Measurements from ENCODE around the gene STRA8. TPM values are rescaled to one million over a fixed set of nuclear protein-coding genes. Genes with fewer than 3 reads are reported as not detected.

The STRA8 gene, protein sequence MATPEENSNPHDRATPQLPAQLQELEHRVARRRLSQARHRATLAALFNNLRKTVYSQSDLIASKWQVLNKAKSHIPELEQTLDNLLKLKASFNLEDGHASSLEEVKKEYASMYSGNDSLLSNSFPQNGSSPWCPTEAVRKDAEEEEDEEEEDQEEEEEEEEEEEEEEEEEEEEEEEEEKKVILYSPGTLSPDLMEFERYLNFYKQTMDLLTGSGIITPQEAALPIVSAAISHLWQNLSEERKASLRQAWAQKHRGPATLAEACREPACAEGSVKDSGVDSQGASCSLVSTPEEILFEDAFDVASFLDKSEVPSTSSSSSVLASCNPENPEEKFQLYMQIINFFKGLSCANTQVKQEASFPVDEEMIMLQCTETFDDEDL
- not detected in 2 replicates for total RNA-seq

DNA sequence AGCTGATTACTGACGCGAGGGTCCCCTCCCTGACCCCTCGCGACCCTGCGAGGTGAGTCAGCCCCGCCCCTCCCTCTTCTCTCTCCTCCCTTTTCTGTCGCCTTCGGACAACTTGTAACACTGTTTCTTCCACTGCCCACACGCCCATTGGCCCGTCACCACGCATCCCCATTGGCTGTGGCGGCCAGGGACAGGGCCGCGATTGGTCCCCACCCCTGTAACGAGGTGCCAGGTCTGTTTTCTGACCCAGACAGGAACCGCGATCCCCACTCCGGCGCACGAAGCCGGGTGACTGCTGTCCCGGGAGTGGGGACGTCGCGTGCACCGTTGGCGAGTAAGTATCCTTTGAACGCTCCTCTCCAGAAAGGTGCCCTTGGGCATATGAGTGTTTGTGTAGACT, at the start of gene STRA8:
Gene STRA8 (plus strand): TSS at position 269 of the 400 bp plus-strand sequence. CDS start 6,687 bp downstream, outside the sequence.
- no peak for DNase-seq (ENCODE audit: low read depth, low spot score)

DNA sequence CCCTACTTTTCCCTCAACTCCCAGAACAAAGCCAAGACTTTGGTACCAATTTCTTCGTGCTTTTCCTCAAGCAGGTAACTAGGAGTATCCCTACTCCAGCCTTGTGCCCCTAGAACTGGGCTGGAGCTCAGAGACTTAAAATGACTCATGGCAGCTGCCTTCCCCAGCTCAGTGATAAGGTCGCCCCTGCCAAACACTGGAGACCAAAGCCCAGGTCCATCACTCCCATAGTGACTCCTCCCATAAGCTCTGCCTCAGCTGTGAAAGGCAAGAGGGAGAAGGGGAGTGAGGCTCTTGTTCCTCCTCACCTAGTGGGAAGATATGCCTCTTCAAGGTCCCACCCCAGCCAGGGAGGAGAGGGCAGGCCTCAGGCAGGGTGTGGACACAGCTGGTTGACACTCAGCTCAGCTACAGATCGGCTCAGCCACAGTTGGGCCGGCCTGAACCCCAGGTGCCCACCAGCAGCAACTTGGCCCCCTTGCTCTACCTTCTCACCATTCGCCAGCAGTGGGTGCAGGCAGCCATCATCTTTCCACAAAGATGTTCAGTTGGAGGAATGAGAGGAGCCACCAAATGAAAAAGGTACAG, 49.3 kb upstream of the STRA8 start:
- no peak for DNase-seq (ENCODE audit: low read depth, low spot score)

DNA sequence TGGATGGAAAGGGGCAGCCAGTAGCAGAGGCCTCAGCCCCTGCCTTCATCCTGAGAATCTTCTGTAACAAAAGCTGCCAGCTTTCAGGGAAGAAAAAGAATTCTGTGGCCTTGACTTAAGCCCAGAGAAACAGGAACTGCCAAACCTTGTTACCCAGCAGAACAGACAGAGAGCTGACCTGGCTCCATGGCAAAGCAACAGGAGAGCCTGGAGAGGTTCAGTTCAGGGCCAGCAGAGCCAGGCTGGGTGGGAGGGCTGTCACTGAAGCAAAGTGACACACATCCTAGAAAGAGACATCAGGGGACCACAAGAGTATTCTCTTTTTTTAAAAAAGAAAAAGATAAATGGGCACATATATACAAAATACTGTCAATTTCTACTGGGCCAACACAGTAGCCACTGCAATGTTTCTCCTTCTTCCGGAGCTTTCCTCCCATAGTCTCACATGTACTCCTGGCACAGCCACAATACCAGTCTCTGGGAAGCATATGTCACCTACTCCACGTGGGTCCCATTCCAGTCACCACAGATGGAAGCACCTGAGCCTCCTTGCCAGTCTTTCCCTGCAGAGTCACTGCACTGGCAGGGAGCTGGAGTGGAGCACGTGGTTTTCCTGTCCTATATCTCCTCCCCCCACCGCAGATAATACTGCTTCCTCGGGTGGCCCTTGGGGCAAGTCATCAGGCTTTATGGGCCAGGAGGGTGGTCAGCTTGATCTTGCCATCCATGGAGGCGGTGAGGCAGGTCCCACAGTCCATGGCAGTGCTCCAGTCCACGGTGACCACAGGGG, 48.0 kb upstream of the STRA8 start:
- no peak for DNase-seq (ENCODE audit: low read depth, low spot score)

DNA sequence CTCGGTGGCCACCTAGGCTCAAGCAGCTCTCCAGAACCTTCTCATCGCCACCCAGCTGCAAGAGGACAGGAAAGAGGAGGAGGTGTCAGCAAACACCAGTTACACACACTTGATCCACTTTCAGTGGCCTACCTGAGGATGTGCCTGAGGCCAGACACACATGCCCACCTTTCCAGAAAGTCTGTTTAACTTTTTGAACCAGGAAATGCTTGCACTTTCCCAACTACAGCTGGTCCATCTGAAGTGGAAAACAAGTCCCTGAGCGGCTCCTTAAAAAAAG, 47.4 kb upstream of the STRA8 start:
- no peak for DNase-seq (ENCODE audit: low read depth, low spot score)

DNA sequence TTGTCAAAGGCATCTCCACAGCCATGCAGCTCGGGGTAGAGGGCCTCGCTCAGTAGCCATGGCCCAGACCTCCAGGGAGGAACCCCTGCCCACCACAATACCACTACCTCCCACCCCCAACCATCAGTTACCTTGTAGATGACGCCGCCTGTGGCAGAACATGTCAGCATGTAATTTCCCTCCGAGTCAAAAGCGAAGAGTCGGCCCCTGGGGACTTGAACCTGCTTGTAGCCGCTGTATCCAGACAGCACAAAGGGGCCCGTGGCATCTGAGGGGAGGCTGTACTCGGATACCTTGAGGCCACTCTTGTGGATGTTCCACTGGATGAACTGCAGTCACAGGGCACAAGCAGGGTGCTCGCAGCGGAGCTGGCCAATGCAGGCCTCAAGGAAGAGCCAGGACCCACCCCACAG, 46.8 kb upstream of the STRA8 start:
- DNase-seq (ENCODE audit: low read depth, low spot score), result no peak

DNA sequence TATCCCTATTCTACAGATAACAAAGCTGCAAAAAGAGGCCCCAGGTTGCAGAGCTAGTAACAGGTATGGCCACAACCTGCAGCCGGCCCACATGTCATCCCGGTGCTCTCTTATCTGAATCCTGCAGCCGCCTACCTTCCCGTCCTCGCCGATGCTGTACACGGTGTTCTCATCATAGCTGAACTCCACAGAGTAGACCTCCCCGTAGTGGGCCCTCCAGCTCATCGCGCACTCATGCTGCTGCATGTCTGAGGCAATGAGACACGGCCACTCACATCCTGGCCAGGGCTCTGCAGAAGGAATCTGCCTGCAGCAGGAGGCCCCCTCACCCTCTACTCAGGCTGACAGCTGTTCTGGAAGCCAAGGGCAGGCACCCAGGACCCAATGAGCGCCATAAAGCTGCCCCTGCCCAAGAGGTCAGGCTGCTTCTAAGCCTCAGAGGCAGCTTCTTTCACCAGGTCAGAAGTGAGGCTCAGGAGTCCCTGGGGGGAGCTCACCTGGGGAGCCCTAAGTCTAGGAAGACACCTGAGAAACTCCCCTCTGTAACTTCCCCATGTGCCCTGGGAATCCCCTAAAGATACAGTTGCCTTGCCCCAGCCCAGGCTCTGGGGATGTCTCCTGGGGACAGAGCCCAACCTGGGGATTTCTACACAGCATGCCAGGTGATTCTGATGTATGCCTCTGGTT, 45.2 kb upstream of the STRA8 start:
- DNase-seq (ENCODE audit: low read depth, low spot score), result no peak

DNA sequence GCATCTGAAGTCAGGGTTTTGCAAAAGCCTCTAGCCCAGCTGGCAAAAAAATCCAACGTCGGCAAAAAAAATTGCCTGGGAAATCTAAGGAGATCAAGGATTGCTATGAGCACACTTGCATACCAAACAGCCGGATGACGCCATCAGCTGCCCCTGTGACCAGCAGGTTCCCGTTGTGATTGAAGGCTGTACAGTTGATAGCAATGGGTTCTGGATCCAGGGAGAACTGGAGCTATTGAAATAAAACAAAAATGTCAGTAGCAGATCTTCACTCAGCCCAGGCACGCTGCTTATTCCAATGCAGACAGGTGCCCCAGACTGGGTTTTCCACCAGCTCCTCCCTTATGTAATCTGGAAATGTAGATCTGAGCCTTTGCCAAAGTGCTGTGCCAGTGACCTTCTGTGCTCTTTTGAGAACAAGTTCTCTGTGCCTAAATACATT, 44.4 kb upstream of the STRA8 start:
- DNase-seq (ENCODE audit: low read depth, low spot score), result no peak

DNA sequence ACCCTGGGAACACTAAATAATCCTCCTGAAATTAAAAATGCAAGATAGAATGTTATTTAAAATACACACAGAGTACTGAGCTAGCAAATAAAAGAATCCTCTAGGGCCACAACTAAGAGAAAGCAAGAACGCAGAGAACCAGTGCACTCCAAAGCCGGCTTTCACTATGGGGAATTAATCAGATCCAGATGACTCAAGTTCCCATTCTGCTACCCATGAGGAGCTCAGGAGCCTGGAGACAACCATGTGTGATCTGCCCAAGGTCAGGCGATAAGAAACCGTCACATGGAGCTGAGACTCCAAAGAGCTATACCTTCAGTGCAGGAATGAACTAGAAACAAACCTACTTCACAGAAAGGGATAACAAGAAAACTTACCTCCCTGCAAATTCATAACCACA, 43.7 kb upstream of the STRA8 start:
- DNase-seq (ENCODE audit: low read depth, low spot score), result no peak

DNA sequence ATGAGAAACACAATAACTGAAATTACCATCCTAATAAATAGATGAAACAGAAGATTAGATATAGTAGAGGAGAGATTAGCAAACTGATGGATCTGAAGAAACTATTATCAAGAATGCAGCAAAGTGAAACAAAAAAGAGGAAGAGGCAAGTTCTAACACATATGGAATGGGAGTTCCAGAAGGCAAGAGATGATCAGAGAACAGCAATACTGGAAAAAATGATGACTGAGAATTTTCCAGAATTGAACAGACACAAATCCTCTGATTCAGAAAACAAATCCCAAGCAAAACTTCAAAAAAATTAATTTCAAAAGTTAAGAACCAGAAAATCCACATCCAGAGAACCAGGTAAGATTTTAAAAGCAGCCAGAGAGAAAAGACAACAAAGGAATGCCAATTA, 42.9 kb upstream of the STRA8 start:
- DNase-seq (ENCODE audit: low read depth, low spot score), result no peak

DNA sequence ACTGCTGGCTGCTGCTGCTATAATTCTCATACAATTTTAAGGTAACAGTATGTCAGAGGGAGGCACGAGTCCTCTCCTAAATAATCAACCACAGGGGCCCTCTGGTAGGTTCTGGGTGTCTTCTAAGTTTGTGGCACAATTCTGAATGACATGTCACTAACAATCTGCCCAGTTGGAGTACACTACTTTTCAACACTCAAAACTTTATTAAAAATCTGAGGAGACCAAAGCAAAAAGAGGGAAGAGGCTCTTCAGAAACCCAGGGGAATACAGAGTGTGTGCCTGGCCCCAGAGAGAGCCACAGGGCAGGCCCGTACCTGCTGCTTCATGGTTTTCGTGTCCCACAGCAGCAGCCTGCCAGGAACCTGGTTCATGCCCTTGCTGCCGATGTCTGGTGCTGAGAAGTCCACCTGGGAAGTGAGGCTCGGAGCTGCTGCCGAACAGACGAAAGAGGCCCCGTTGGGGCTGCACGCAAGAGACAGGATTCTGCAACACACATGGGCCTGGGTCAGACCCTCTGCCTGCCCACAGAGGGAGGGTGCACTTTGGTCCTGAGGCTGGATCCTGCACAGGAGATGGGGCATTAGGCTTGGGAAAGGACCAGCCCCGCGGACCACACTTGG, 40.6 kb upstream of the STRA8 start:
- DNase-seq (ENCODE audit: low read depth, low spot score), result no peak

DNA sequence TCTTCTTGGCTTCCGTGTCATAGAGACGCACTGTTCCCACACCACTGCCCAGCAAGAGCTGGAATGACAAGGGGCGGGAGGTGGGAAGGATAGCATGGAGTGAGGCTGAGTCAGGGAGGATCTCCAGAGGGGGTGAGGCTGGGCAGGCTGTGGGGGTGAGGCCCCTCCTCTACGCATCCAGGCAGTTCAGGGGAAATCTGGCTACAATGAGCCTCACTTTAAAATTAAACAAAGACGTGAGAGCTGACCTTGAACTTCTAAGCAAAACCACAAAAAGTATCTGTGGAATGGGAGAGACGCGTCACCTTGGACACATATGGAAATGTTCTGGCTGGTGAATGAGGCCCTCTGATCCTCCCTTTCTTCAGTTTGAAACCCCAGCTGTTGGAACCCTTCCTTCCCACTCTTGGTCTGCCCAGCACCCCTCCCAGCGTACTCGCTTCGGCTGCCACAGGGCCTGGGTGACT, 40.0 kb upstream of the STRA8 start:
- DNase-seq (ENCODE audit: low read depth, low spot score), result no peak

DNA sequence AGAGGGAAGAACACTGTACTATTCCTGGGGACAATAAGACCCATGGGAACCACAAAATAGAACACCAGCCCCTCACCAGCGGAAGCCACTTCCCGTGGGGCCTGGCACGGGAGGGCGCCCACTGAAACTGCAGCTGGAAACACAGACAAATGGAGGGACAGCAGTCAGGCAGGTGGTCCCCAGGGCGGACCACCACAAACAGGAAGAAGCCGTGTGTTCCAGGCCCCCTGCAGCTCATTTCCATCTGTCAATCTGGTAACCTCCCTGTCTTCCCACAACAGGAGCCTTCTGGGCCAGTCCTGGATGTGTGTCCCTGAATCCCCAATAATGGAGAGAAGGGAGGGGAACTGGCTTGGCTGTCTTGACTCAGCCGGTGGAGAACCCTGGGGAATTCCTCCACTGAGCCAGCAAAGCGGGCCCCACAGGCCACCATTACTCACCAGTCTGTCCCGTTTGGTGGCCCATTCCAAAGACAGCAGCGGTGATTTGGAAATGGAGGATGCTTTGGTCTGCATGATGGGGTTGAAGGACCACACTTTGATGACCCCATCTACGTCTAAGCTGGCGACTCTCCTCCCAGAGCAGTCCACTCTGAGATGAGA, 39.0 kb upstream of the STRA8 start:
- no peak for DNase-seq (ENCODE audit: low read depth, low spot score)

DNA sequence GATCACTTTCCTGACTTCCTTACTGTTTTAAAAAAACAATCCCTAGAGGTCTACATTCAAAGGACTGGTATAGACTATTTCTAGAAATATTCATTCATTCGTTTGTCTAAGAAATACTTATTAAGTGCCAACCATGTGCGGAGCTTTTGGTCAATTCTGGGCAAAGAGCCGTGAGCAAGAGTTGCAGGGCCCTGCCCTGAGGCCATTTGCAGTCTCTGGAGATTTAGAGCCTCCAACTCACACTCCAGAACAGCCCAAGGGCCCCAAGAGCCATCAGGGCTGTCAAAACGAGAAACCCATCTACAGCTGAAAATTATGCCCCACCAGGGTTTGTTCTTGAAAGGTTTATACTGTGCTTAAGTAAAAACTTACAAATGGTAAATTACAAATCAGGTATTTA, 38.5 kb upstream of the STRA8 start:
- no peak for DNase-seq (ENCODE audit: low read depth, low spot score)

DNA sequence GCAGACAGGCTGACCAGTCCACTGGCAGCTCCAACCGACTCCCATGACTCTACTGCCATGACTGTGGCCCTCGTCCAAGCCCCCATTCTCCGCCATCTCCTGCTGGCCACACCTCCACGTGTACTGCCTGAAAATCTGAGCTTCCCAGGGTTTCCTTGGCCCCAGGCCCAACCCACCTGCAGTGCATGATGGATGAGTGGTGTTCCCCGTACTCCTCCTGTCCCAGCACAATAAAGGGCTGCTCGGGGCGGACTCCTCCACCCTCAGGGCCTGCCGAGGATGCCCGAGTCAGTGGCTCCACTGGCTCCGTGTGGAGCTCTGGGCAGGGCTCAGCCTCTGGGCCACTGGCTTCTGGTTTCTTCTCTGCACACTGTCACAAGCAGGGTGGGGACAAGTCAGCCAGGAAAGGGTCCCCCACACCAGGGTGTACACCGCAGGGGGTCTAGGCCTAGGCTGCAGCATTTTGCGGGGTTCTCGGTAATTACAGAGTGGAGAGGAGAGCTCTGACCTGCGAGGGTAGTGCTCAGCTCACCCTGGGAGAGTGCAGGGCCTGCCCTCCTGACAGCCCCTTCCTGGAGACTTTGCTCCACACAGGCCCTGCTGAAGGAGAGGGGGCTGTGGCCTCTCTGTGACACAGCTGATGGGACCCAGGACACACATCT, 37.5 kb upstream of the STRA8 start:
- DNase-seq (ENCODE audit: low read depth, low spot score), result no peak

DNA sequence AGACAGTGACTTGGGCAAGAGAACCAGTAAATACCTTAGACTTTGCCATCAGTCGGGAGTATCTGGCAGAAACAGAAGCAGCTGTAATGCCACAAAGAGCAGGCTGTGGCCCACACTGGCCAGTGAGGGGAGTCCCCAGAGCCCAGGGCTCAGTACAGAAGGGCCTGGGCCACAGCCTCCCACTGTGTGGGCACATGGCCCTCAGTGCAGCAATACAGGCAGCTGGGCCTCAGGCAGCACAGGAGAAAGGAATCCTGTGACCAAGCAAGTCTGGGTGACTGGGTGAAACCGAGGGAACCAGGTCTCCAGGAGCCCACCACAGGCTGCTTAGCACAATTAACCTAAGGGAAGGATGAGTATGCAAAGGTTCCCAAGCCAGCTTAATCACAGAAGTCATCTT, 36.3 kb upstream of the STRA8 start:
- no peak for DNase-seq (ENCODE audit: low read depth, low spot score)

DNA sequence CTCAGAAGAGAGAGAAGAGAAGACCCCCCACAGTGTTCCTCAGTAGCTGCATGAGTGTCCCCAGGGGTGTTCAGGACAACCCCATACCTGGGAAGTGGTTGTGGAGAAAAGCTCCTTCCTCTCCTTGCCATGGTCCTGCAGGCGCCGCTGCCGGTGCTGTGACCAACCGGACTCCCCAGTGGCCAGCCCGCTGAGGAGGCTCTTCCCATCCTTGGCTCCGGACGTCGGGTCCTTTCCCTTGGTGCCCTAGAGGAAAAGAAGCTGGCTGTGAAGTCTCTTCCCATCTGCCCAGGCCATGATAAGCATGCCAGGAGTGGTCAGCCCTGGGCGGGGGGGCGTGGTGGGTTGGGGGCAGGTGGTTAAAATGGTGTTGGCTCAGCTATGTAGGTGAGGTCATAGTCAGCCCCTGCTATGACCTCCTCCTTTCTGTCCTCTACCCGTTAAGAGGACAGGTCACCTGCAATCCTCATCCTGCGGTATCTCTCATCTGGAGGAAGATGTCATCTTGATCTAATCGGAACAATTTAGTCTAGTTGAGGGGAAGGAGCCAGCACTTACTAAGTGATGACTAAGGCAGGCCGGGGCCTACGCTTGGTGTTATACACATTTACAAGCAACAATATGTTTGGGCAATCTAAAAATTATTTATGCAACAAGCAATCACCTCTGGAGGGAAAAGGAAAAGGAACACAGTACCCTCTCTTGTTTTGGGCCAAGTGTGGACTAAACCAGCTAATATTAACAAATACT, 35.6 kb upstream of the STRA8 start:
- DNase-seq (ENCODE audit: low read depth, low spot score), result no peak

DNA sequence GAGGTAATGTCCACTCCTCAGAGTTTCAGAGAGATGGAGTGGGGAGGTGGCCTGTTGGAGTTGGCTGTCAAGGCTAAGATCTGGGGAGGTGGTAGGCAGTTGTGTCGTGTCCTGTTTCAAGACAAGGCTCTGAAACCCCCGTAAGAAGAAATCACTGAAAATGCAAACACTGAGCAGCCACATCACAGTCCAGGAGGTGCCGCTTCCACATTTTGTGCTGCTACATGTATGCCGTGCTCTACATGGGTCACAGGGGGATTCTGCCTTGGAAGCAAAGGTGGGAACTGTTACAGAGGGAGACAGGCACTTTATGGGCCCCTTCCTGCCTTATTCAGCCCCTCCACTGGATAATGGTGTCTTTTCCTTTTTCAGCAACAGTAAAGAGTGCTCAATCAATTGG, 34.2 kb upstream of the STRA8 start:
- no peak for DNase-seq (ENCODE audit: low read depth, low spot score)

DNA sequence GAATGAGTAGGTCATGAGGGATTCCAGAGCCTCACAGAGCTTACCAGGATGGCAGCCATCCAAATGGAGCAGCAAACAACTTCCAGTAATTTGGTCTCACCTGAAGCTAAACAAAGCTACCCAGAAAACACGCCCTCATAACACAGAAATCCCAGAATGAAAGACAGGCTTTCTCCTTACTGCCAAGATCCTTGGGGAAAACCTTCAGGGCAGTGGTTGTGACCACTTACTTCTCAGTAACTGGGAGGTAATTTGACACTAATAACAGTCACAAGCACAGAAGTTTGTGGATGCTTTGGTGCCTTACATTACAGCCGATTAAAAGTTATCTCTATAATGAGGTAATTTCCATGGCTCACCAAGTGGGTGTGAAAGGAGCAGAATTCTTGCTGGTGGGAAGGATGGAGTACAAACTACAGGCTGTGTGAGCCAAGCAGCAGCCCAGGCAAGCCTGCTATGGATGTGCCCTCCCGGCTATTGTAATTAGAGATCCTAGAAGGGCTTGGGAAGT, 32.8 kb upstream of the STRA8 start:
- no peak for DNase-seq (ENCODE audit: low read depth, low spot score)

DNA sequence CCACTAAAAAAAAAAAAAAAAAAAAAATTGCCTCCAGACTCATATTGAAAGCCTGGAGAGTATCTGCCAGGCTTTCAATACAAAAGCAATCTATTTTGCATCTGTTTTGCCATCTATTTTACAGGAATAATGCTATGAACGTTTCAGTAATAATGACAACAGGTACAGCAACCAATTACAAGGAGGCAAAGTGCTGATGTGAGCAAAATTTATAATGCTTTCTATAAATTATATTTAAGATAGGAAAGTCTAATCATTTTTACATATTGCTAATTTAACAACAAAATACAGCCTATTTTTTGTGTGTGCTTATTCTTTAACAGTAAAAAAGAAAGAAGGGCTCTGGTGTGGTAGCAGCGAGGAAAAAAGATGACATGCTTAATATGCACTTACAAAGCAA, 32.3 kb upstream of the STRA8 start:
- no peak for DNase-seq (ENCODE audit: low read depth, low spot score)

DNA sequence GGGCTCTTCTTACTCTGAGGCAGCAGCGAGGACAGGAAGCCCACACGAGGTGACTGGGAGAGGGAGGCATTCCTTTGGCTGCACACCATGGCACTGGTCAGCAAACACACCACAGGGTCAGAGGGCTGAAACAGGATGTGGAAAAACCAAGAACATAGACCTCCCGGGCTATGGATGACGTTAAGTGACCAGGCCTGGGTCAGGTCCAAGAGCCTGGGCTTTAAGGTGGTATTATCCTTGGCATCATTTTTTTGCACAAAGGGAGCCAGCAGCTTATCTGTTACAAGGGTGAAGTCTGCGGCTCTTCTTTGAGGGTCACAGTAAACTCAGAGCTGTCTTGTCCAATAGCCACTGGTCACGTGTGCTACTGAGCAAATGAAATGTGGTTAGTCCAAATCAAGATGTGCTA, 29.3 kb upstream of the STRA8 start:
- DNase-seq (ENCODE audit: low read depth, low spot score), result no peak

All from pulmonary artery endothelial cell (primary cell).